ENCODE results near the gene VPS39. TPM values are rescaled to one million over a fixed set of nuclear protein-coding genes. Genes with fewer than 3 reads are reported as not detected.

The VPS39 gene
- total RNA-seq, 1 donor from 2014 or later, result 88.9 TPM

DNA sequence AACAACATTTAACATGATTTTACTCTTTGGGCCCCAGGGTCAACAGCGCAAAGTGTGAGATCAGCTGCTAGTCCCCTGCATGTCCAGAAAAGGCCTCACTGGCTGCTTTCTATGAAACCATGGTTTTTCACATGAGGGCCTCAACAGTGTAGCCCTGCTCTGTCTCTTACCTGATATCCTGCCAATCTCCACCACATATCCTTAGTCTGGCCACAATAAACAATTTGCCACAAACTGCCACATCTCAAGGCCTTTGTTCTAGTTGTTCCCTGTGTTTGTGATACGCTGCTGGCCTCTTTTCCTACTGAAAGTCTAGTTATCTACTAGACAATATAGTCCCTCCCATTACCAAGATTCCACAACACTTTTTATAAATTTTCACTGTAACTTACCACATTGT, 17.7 kb downstream of the VPS39 start:
- TF ChIP-seq, protein P1, sequence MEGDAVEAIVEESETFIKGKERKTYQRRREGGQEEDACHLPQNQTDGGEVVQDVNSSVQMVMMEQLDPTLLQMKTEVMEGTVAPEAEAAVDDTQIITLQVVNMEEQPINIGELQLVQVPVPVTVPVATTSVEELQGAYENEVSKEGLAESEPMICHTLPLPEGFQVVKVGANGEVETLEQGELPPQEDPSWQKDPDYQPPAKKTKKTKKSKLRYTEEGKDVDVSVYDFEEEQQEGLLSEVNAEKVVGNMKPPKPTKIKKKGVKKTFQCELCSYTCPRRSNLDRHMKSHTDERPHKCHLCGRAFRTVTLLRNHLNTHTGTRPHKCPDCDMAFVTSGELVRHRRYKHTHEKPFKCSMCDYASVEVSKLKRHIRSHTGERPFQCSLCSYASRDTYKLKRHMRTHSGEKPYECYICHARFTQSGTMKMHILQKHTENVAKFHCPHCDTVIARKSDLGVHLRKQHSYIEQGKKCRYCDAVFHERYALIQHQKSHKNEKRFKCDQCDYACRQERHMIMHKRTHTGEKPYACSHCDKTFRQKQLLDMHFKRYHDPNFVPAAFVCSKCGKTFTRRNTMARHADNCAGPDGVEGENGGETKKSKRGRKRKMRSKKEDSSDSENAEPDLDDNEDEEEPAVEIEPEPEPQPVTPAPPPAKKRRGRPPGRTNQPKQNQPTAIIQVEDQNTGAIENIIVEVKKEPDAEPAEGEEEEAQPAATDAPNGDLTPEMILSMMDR (IDR thresholded peaks at IDR 0.05; ENCODE audit: unreplicated experiment), result no peak
- no peaks in the 10 kb centered on the region for H3K27me3 Mint-ChIP-seq
- H3K27ac Mint-ChIP-seq, result no peak overlapping the region
- H3K4me1 Mint-ChIP-seq (ENCODE audit: low read depth), result no peaks in the 10 kb centered on the region
- no peak overlapping the region for H3K4me3 Mint-ChIP-seq (ENCODE audit: low read depth)
- no peak for DNase-seq (ENCODE audit: low spot score, unreplicated experiment)
- H3K9me3 Mint-ChIP-seq (ENCODE audit: low read depth), result no peaks in the 10 kb centered on the region
- H3K36me3 Mint-ChIP-seq (ENCODE audit: insufficient read depth), result peaks cover 35% of the 10 kb centered on the region

DNA sequence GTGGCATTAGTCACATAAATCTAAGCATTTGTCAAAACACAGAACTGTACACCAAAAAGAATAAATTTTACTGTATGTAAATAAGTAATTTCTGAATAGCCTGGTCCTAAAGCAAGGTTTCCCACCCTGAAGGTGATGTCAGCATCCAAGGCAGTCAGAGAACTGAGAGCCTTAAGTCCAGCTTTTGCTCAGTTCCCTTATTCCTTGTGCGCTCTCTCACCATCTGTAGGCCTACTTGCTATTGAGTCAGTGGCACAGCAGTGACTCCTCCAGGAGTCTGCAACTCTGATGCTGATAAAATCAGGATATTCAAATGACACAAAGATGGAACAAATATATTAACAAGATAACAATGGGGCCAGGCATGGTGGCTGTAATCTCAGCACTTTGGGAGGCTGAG, 22.3 kb downstream of the VPS39 start:
- DNase-seq (ENCODE audit: low spot score, unreplicated experiment), result no peak
- Mint-ChIP-seq H3K9me3 (ENCODE audit: low read depth) (no peaks in the 10 kb centered on the region), H3K27ac (no peak overlapping the region), H3K36me3 (ENCODE audit: insufficient read depth) (peaks cover 39% of the 10 kb centered on the region), H3K4me1 (ENCODE audit: low read depth) (no peaks in the 10 kb centered on the region), H3K4me3 (ENCODE audit: low read depth) (no peak overlapping the region), H3K27me3 (no peaks in the 10 kb centered on the region)
- TF ChIP-seq, protein P1 (IDR thresholded peaks at IDR 0.05; ENCODE audit: unreplicated experiment), result no peak

DNA sequence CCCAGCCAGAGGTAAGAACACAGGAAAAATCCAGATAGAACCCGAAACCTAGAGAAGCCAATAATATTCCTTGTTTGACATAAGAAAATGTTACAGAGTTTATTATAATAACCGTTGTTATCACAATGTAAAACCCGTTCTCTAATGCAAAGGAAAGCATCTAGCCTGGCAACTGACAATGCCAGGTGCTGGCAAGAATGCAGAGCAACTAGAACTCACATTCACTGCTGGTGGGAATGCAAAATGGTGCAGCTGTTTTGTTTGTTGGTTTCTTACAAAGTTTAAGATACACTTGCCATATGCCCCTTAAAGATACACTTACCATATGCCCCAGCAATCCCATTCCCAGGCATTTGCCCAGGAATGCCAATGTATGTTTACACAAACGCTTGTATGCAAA, 23.4 kb downstream of the VPS39 start:
- TF ChIP-seq, protein P1 (IDR thresholded peaks at IDR 0.05; ENCODE audit: unreplicated experiment), result no peak
- no peaks in the 10 kb centered on the region for H3K4me1 Mint-ChIP-seq (ENCODE audit: low read depth)
- no peak overlapping the region for H3K4me3 Mint-ChIP-seq (ENCODE audit: low read depth)
- H3K9me3 Mint-ChIP-seq (ENCODE audit: low read depth), result no peaks in the 10 kb centered on the region
- H3K27me3 Mint-ChIP-seq, result no peaks in the 10 kb centered on the region
- DNase-seq (ENCODE audit: low spot score, unreplicated experiment), result no peak
- H3K36me3 Mint-ChIP-seq (ENCODE audit: insufficient read depth), result peaks cover 34% of the 10 kb centered on the region
- H3K27ac Mint-ChIP-seq, result no peak overlapping the region

DNA sequence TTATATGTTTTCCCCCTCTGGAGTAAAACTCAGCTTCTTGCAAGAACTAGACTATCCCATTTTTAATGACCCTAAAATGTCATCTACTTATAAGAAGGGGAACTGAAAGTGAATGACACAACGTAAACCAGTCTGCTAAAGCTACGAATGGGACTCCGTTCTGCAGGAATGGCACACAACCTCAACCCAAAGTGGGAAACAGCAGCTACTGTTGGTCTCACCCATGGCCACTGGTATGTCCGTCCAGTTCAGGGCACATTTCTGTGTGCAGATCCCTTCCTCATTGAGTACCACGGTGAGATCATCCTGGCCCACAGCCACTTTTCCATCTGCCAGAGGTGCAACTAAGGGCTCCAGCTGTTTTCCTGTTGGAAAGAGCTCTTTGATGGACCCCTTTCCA, 23.8 kb downstream of the VPS39 start:
- H3K27ac Mint-ChIP-seq, result no peak overlapping the region
- DNase-seq (ENCODE audit: low spot score, unreplicated experiment), result no peak
- H3K4me1 Mint-ChIP-seq (ENCODE audit: low read depth), result no peaks in the 10 kb centered on the region
- H3K27me3 Mint-ChIP-seq, result no peaks in the 10 kb centered on the region
- peaks cover 34% of the 10 kb centered on the region for H3K36me3 Mint-ChIP-seq (ENCODE audit: insufficient read depth)
- H3K9me3 Mint-ChIP-seq (ENCODE audit: low read depth), result no peaks in the 10 kb centered on the region
- TF ChIP-seq, protein P1 (IDR thresholded peaks at IDR 0.05; ENCODE audit: unreplicated experiment), result no peak
- H3K4me3 Mint-ChIP-seq (ENCODE audit: low read depth), result no peak overlapping the region

DNA sequence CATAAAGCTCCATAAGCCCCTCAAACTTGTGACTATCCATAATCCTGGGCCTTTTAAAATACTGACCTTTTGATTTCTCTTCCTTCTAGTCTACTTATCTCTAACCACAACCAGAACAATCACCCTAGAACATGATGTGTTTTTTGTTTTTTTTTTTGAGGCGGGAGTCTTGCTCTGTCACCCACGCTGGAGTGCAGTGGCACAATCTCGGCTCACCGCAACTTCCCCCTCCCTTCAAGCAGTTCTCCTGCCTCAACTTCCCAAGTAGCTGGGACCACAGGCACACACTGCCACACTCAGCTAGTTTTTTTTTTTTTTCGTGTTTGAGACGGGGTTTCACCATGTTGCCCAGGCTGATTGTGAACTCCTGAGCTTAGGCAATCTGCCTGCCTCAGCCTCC, 25.1 kb downstream of the VPS39 start:
- Mint-ChIP-seq H3K36me3 (ENCODE audit: insufficient read depth) (peaks cover 34% of the 10 kb centered on the region), H3K4me3 (ENCODE audit: low read depth) (no peak overlapping the region), H3K27me3 (no peaks in the 10 kb centered on the region), H3K27ac (no peak overlapping the region), H3K9me3 (ENCODE audit: low read depth) (no peaks in the 10 kb centered on the region), H3K4me1 (ENCODE audit: low read depth) (no peaks in the 10 kb centered on the region)
- no peak for DNase-seq (ENCODE audit: low spot score, unreplicated experiment)
- TF ChIP-seq, protein P1 (IDR thresholded peaks at IDR 0.05; ENCODE audit: unreplicated experiment), result no peak

All from progenitor cell of endocrine pancreas (in vitro differentiated cells).